C4-2B (cell line): ENCODE measurements around the gene GMFB.

Experiments used
- ZFX ChIP-seq: fragments of 450-650 bp; IDR thresholded peaks from 2 replicates; pipeline ENCODE4 v1.6.1; 2017
- TF ChIP-seq, protein P1 (sequence below): fragments of 450-650 bp; conservative IDR thresholded peaks from 2 replicates; pipeline ENCODE4 v1.5.1; 2017; ENCODE audit warnings: mild to moderate bottlenecking

DNA sequence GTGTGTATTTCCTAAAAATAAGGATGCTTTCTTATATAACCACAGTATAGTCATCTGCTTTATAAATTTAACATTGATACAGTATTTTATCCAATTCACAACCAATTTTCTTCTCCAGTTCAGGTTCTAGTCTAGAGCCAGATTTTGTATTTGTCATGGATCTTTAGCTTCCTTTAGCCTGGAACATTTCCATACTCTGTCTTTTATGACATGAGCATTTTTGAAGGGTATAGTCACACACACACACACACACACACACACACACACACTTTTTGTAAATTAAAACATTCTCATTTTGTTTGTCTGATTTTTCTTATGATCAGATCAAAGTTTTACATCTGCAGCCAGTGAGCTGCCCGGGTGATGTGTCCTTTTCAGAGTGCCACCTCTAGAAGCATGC, 46.3 kb upstream of the GMFB start:
- TF ChIP-seq, protein P1, sequence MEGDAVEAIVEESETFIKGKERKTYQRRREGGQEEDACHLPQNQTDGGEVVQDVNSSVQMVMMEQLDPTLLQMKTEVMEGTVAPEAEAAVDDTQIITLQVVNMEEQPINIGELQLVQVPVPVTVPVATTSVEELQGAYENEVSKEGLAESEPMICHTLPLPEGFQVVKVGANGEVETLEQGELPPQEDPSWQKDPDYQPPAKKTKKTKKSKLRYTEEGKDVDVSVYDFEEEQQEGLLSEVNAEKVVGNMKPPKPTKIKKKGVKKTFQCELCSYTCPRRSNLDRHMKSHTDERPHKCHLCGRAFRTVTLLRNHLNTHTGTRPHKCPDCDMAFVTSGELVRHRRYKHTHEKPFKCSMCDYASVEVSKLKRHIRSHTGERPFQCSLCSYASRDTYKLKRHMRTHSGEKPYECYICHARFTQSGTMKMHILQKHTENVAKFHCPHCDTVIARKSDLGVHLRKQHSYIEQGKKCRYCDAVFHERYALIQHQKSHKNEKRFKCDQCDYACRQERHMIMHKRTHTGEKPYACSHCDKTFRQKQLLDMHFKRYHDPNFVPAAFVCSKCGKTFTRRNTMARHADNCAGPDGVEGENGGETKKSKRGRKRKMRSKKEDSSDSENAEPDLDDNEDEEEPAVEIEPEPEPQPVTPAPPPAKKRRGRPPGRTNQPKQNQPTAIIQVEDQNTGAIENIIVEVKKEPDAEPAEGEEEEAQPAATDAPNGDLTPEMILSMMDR, result no peak
- TF ChIP-seq ZFX, result no peak
